ENCODE data around the gene FRMPD4. TPM values are rescaled to one million over a fixed set of nuclear protein-coding genes. Genes with fewer than 3 reads are reported as not detected.

Gene FRMPD4
- total RNA-seq, 1 donor from 2014 or later = not detected

DNA sequence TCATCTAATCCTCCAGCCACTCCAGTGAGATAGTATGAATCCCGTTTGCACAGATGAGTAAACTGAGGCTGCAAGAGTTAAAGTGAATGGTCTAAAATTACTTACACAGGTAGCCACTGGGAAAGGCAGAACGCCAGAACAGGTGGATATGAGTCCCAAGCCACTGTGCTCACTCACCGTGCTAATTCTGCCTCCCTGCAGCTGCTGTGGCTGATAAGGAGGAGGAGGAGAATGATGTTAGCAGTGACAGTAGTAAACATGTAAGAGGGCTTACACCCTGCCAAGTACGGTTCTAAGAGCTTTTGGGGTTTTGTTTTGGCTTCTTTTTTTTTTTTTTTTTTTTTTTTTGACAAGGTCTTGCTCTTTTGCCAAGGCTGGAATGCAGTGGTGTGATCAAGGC is 562.5 kb downstream of the FRMPD4 start:
- peaks cover 9% of the 10 kb centered on the region for H3K27me3 Mint-ChIP-seq (ENCODE audit: low read depth)
- intact Hi-C loops (cut with micrococcal nuclease) = loop anchor here (2.0 to 5.0 kb wide), 2 partner anchors 202 to 1168 kb away; no protein-coding TSS in a partner anchor
- no peaks in the 10 kb centered on the region for H3K4me1 Mint-ChIP-seq (ENCODE audit: low read depth)
- no peak overlapping the region for H3K27ac Mint-ChIP-seq
- H3K9me3 Mint-ChIP-seq = no peaks in the 10 kb centered on the region
- no peak overlapping the region for H3K4me3 Mint-ChIP-seq (ENCODE audit: low read depth)
- no peaks in the 10 kb centered on the region for H3K36me3 Mint-ChIP-seq (ENCODE audit: low read depth)
- no peak for DNase-seq (ENCODE audit: low spot score)

GRCh38 chrX:12701628-12702027 is 563.4 kb downstream of the FRMPD4 start:
- intact Hi-C loops (cut with micrococcal nuclease) = loop anchor here (2.0 to 5.0 kb wide), 2 partner anchors 203 to 1169 kb away; no protein-coding TSS in a partner anchor
- no peaks in the 10 kb centered on the region for H3K4me1 Mint-ChIP-seq (ENCODE audit: low read depth)
- no peak overlapping the region for H3K4me3 Mint-ChIP-seq (ENCODE audit: low read depth)
- H3K27me3 Mint-ChIP-seq (ENCODE audit: low read depth) = peaks cover 8% of the 10 kb centered on the region
- DNase-seq (ENCODE audit: low spot score) = no peak
- no peaks in the 10 kb centered on the region for H3K9me3 Mint-ChIP-seq
- no peak overlapping the region for H3K27ac Mint-ChIP-seq
- no peaks in the 10 kb centered on the region for H3K36me3 Mint-ChIP-seq (ENCODE audit: low read depth)

- intact Hi-C loops (cut with micrococcal nuclease) = loop anchor here (5.0 kb wide), 1 partner anchor 1170 kb away; no protein-coding TSS in a partner anchor
Measured at GRCh38 chrX:12702509-12703091, 564.3 kb downstream of the FRMPD4 start.

GRCh38 chrX:12704706-12705105 is 566.4 kb downstream of the FRMPD4 start:
- no peaks in the 10 kb centered on the region for H3K4me1 Mint-ChIP-seq (ENCODE audit: low read depth)
- H3K4me3 Mint-ChIP-seq (ENCODE audit: low read depth) = no peak overlapping the region
- H3K9me3 Mint-ChIP-seq = no peaks in the 10 kb centered on the region
- peaks cover 7% of the 10 kb centered on the region for H3K27me3 Mint-ChIP-seq (ENCODE audit: low read depth)
- intact Hi-C loops (cut with micrococcal nuclease) = loop anchor here (5.0 kb wide), 1 partner anchor 1172 kb away; no protein-coding TSS in a partner anchor
- DNase-seq (ENCODE audit: low spot score) = no peak
- H3K36me3 Mint-ChIP-seq (ENCODE audit: low read depth) = no peaks in the 10 kb centered on the region
- no peak overlapping the region for H3K27ac Mint-ChIP-seq

More at GRCh38 chrX:12702509-12703091, 564.3 kb downstream of the FRMPD4 start:
- H3K4me1 Mint-ChIP-seq (ENCODE audit: low read depth) = no peaks in the 10 kb centered on the region
- no peak overlapping the region for H3K27ac Mint-ChIP-seq
- H3K9me3 Mint-ChIP-seq = no peaks in the 10 kb centered on the region
- peaks cover 7% of the 10 kb centered on the region for H3K27me3 Mint-ChIP-seq (ENCODE audit: low read depth)
- no peaks in the 10 kb centered on the region for H3K36me3 Mint-ChIP-seq (ENCODE audit: low read depth)
- H3K4me3 Mint-ChIP-seq (ENCODE audit: low read depth) = no peak overlapping the region
- no peak for DNase-seq (ENCODE audit: low spot score)

- Mint-ChIP-seq H3K27me3 (ENCODE audit: low read depth) (no peaks in the 10 kb centered on the region), H3K9me3 (no peaks in the 10 kb centered on the region), H3K27ac (no peak overlapping the region), H3K4me3 (ENCODE audit: low read depth) (no peak overlapping the region), H3K4me1 (ENCODE audit: low read depth) (no peaks in the 10 kb centered on the region), H3K36me3 (ENCODE audit: low read depth) (no peaks in the 10 kb centered on the region)
- no peak for DNase-seq (ENCODE audit: low spot score)
- intact Hi-C loops (cut with micrococcal nuclease) = no loop called here
Measured at GRCh38 chrX:12709047-12709446, 570.8 kb downstream of the FRMPD4 start.

- intact Hi-C loops (cut with micrococcal nuclease) = no loop called here
- no peaks in the 10 kb centered on the region for H3K9me3 Mint-ChIP-seq
- no peaks in the 10 kb centered on the region for H3K27me3 Mint-ChIP-seq (ENCODE audit: low read depth)
- H3K36me3 Mint-ChIP-seq (ENCODE audit: low read depth) = no peaks in the 10 kb centered on the region
- H3K4me1 Mint-ChIP-seq (ENCODE audit: low read depth) = no peaks in the 10 kb centered on the region
- H3K27ac Mint-ChIP-seq = no peak overlapping the region
- DNase-seq (ENCODE audit: low spot score) = no peak
- no peak overlapping the region for H3K4me3 Mint-ChIP-seq (ENCODE audit: low read depth)
Measured at GRCh38 chrX:12711435-12712040, 573.3 kb downstream of the FRMPD4 start.

GRCh38 chrX:12716574-12716973 is 578.3 kb downstream of the FRMPD4 start:
- Mint-ChIP-seq H3K36me3 (ENCODE audit: low read depth) (no peaks in the 10 kb centered on the region), H3K9me3 (no peaks in the 10 kb centered on the region), H3K4me1 (ENCODE audit: low read depth) (no peaks in the 10 kb centered on the region), H3K27ac (no peak overlapping the region), H3K27me3 (ENCODE audit: low read depth) (no peaks in the 10 kb centered on the region), H3K4me3 (ENCODE audit: low read depth) (no peak overlapping the region)
- DNase-seq (ENCODE audit: low spot score) = no peak
- intact Hi-C loops (cut with micrococcal nuclease) = no loop called here

GRCh38 chrX:12719837-12720236 is 581.6 kb downstream of the FRMPD4 start:
- Mint-ChIP-seq H3K4me1 (ENCODE audit: low read depth) (no peaks in the 10 kb centered on the region), H3K4me3 (ENCODE audit: low read depth) (no peak overlapping the region), H3K27ac (no peak overlapping the region), H3K9me3 (no peaks in the 10 kb centered on the region), H3K36me3 (ENCODE audit: low read depth) (no peaks in the 10 kb centered on the region), H3K27me3 (ENCODE audit: low read depth) (no peaks in the 10 kb centered on the region)
- intact Hi-C loops (cut with micrococcal nuclease) = no loop called here
- DNase-seq (ENCODE audit: low spot score) = no peak

- Mint-ChIP-seq H3K27ac (no peak overlapping the region), H3K36me3 (ENCODE audit: low read depth) (no peaks in the 10 kb centered on the region), H3K9me3 (no peaks in the 10 kb centered on the region), H3K4me1 (ENCODE audit: low read depth) (no peaks in the 10 kb centered on the region), H3K27me3 (ENCODE audit: low read depth) (no peaks in the 10 kb centered on the region), H3K4me3 (ENCODE audit: low read depth) (no peak overlapping the region)
- DNase-seq (ENCODE audit: low spot score) = no peak
- intact Hi-C loops (cut with micrococcal nuclease) = no loop called here
Measured at GRCh38 chrX:12721042-12721441, 582.8 kb downstream of the FRMPD4 start.

DNA sequence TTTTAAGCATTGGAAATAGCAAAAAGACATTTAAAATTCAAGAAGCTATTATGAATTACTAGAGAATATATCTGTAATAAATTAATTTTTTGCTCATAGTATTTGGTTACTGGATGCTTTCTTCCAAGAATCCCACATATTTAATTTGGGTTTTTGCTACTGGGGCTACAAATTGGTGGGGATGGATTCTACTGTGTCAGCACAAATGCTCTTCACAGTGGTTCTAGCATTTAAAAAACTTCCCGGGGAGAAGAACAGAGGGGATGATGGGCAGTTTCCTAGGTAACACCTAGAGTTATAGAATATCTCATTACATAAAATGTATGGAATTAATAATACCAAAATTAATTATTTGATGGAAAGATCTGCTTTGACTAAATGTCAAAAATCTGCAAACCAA is 584.0 kb downstream of the FRMPD4 start:
- Mint-ChIP-seq H3K4me1 (ENCODE audit: low read depth) (no peaks in the 10 kb centered on the region), H3K9me3 (no peaks in the 10 kb centered on the region), H3K4me3 (ENCODE audit: low read depth) (no peak overlapping the region), H3K27ac (no peak overlapping the region), H3K27me3 (ENCODE audit: low read depth) (peaks cover 1% of the 10 kb centered on the region), H3K36me3 (ENCODE audit: low read depth) (no peaks in the 10 kb centered on the region)
- intact Hi-C loops (cut with micrococcal nuclease) = no loop called here
- no peak for DNase-seq (ENCODE audit: low spot score)

DNA sequence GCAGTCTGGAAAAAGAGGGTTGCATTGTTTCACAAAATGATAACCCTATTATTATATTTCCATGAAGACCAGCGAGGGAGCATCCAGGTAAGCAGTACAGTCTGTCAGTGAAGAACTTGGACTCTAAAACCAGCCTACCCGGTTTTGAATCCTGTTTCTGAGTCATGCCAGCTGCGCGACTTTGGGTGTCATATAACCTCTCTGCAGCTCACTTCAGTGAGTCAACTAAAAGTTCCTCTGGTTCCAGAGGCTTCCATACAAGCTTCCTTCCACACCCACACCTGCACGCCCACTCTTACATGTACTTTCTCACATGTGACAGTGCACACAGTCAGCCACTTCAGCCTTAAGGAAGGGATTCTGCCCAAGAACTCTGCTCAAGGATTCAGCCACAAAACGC is 603.1 kb downstream of the FRMPD4 start:
- H3K27ac Mint-ChIP-seq = no peak overlapping the region
- no peaks in the 10 kb centered on the region for H3K36me3 Mint-ChIP-seq (ENCODE audit: low read depth)
- intact Hi-C loops (cut with micrococcal nuclease) = no loop called here
- DNase-seq (ENCODE audit: low spot score) = no peak
- H3K4me1 Mint-ChIP-seq (ENCODE audit: low read depth) = no peaks in the 10 kb centered on the region
- H3K27me3 Mint-ChIP-seq (ENCODE audit: low read depth) = no peaks in the 10 kb centered on the region
- H3K4me3 Mint-ChIP-seq (ENCODE audit: low read depth) = no peak overlapping the region
- H3K9me3 Mint-ChIP-seq = no peaks in the 10 kb centered on the region

- no peak for DNase-seq (ENCODE audit: low spot score)
- intact Hi-C loops (cut with micrococcal nuclease) = no loop called here
- no peaks in the 10 kb centered on the region for H3K4me1 Mint-ChIP-seq (ENCODE audit: low read depth)
- no peaks in the 10 kb centered on the region for H3K27me3 Mint-ChIP-seq (ENCODE audit: low read depth)
- H3K36me3 Mint-ChIP-seq (ENCODE audit: low read depth) = no peaks in the 10 kb centered on the region
- H3K4me3 Mint-ChIP-seq (ENCODE audit: low read depth) = no peak overlapping the region
- H3K9me3 Mint-ChIP-seq = no peaks in the 10 kb centered on the region
- no peak overlapping the region for H3K27ac Mint-ChIP-seq
Measured at GRCh38 chrX:12747433-12747832, 609.2 kb downstream of the FRMPD4 start.

GRCh38 chrX:12751887-12752286 is 613.6 kb downstream of the FRMPD4 start:
- intact Hi-C loops (cut with micrococcal nuclease) = no loop called here
- DNase-seq (ENCODE audit: low spot score) = no peak
- H3K27ac Mint-ChIP-seq = no peak overlapping the region

More at GRCh38 chrX:12751887-12752286, 613.6 kb downstream of the FRMPD4 start:
- H3K9me3 Mint-ChIP-seq = no peaks in the 10 kb centered on the region
- no peaks in the 10 kb centered on the region for H3K4me1 Mint-ChIP-seq (ENCODE audit: low read depth)
- no peaks in the 10 kb centered on the region for H3K27me3 Mint-ChIP-seq (ENCODE audit: low read depth)
- no peak overlapping the region for H3K4me3 Mint-ChIP-seq (ENCODE audit: low read depth)
- H3K36me3 Mint-ChIP-seq (ENCODE audit: low read depth) = no peaks in the 10 kb centered on the region

Measured in activated T-helper 2 cell treated with anti-CD3 and anti-CD28 coated beads, Interferon-gamma antibody, Interleukin-2, Interleukin-4, amounts not matched to agents 10 μg/mL and 5 μg/mL and 100 μg/mL, durations not matched to agents 14 hours and 24 hours and 36 hours (primary cell).